SJSA1 (cell line): ENCODE measurements around the gene NPAS3. TPM values are rescaled to one million over a fixed set of nuclear protein-coding genes. Genes with fewer than 3 reads are reported as not detected.

Source experiments
- DNase-seq, 2 experiments: peaks; one replicate each; pipeline ENCODE4 v3.0.0-alpha.2; 2015 to 2020; ENCODE audit warnings: low spot score in 2 of 2, low read depth in 1 of 2
- H3K27ac ChIP-seq: fragments of 250-450 bp; sonication (Bioruptor Pico); 2 replicates; pipeline ENCODE4 v1.5.1; 2020; ENCODE audit warnings: mild to moderate bottlenecking, moderate library complexity
- H3K27me3 ChIP-seq: fragments of 250-450 bp; sonication (Bioruptor Pico); replicated peaks from 2 replicates; pipeline ENCODE4 v1.5.1; 2020; ENCODE audit warnings: mild to moderate bottlenecking, moderate library complexity
- H3K36me3 ChIP-seq: fragments of 250-450 bp; sonication (Bioruptor Pico); 2 replicates; pipeline ENCODE4 v1.5.1; 2020; ENCODE audit warnings: mild to moderate bottlenecking
- H3K4me1 ChIP-seq: fragments of 250-450 bp; sonication (Bioruptor Pico); replicated peaks from 2 replicates; pipeline ENCODE4 v1.6.1; 2021; ENCODE audit warnings: mild to moderate bottlenecking
- H3K4me3 ChIP-seq: fragments of 250-450 bp; sonication (Bioruptor Pico); 2 replicates; pipeline ENCODE4 v1.5.1; 2020; ENCODE audit warnings: mild to moderate bottlenecking
- H3K9me3 ChIP-seq: fragments of 250-450 bp; sonication (Bioruptor Pico); replicated peaks from 2 replicates; pipeline ENCODE4 v1.5.1; 2020; ENCODE audit warnings: mild to moderate bottlenecking
- total RNA-seq: library from RNA; depleted of rRNA; stranded (reverse); fragments of >200 nt; shearing (Covaris generic); gene quantifications from 2 replicates; pipeline ENCODE4 v1.2.3, GENCODE V29; 2014

NPAS3 gene
- total RNA-seq, 1 experiment from 2014 or later: 0.26 TPM

- Histone ChIP-seq H3K4me1 (peaks cover 7% of the 10 kb centered on the region), H3K27ac (no peak overlapping the region), H3K4me3 (no peak overlapping the region), H3K27me3 (no peaks in the 10 kb centered on the region), H3K36me3 (no peaks in the 10 kb centered on the region), H3K9me3 (no peaks in the 10 kb centered on the region)
- DNase-seq: no peak
Measured at GRCh38 chr14:33618361-33619105, 679.9 kb downstream of the NPAS3 start.

- no peak for DNase-seq
Measured at GRCh38 chr14:33622496-33622895, 683.8 kb downstream of the NPAS3 start.

GRCh38 chr14:33629792-33630191, 691.1 kb downstream of the NPAS3 start:
- H3K4me3 ChIP-seq: no peak overlapping the region
- no peak for DNase-seq
- H3K36me3 ChIP-seq: no peaks in the 10 kb centered on the region
- peaks cover 8% of the 10 kb centered on the region for H3K4me1 ChIP-seq
- no peak overlapping the region for H3K27ac ChIP-seq
- no peaks in the 10 kb centered on the region for H3K9me3 ChIP-seq
- no peaks in the 10 kb centered on the region for H3K27me3 ChIP-seq

More at GRCh38 chr14:33622496-33622895, 683.8 kb downstream of the NPAS3 start:
- Histone ChIP-seq H3K36me3 (no peaks in the 10 kb centered on the region), H3K27ac (no peak overlapping the region), H3K9me3 (no peaks in the 10 kb centered on the region), H3K27me3 (no peaks in the 10 kb centered on the region), H3K4me3 (no peak overlapping the region), H3K4me1 (peaks cover under 1% of the 10 kb centered on the region; the same call in 1 of the 2 replicates)

GRCh38 chr14:33631021-33631420, 692.3 kb downstream of the NPAS3 start:
- Histone ChIP-seq H3K4me3 (no peak overlapping the region), H3K27me3 (no peaks in the 10 kb centered on the region), H3K27ac (no peak overlapping the region), H3K9me3 (no peaks in the 10 kb centered on the region), H3K36me3 (no peaks in the 10 kb centered on the region), H3K4me1 (peaks cover 8% of the 10 kb centered on the region)
- DNase-seq: no peak

GRCh38 chr14:33631441-33631840, 692.8 kb downstream of the NPAS3 start:
- no peak for DNase-seq
- no peak overlapping the region for H3K27ac ChIP-seq
- no peaks in the 10 kb centered on the region for H3K36me3 ChIP-seq

GRCh38 chr14:33634631-33635030, 696.0 kb downstream of the NPAS3 start:
- Histone ChIP-seq H3K27ac (no peak overlapping the region), H3K4me3 (no peak overlapping the region), H3K4me1 (peaks cover 8% of the 10 kb centered on the region), H3K36me3 (no peaks in the 10 kb centered on the region), H3K9me3 (no peaks in the 10 kb centered on the region), H3K27me3 (no peaks in the 10 kb centered on the region)
- no peak for DNase-seq

More at GRCh38 chr14:33631441-33631840, 692.8 kb downstream of the NPAS3 start:
- H3K4me1 ChIP-seq: peaks cover 8% of the 10 kb centered on the region
- H3K9me3 ChIP-seq: no peaks in the 10 kb centered on the region
- H3K4me3 ChIP-seq: no peak overlapping the region
- H3K27me3 ChIP-seq: no peaks in the 10 kb centered on the region

GRCh38 chr14:33636716-33637115, 698.0 kb downstream of the NPAS3 start:
- no peaks in the 10 kb centered on the region for H3K9me3 ChIP-seq
- H3K27me3 ChIP-seq: no peaks in the 10 kb centered on the region; the same call in 1 of the 2 replicates
- H3K36me3 ChIP-seq: no peaks in the 10 kb centered on the region
- H3K4me3 ChIP-seq: no peak overlapping the region
- 0 out of 2 replicates have a peak, but pooled peaks cover under 1% of the 10 kb centered on the region for H3K4me1 ChIP-seq
- no peak overlapping the region for H3K27ac ChIP-seq
- DNase-seq: no peak

- no peak for DNase-seq
- no peak overlapping the region for H3K4me3 ChIP-seq
- H3K27me3 ChIP-seq: no peaks in the 10 kb centered on the region; the same call in 1 of the 2 replicates
- H3K9me3 ChIP-seq: no peaks in the 10 kb centered on the region
- no peaks in the 10 kb centered on the region for H3K36me3 ChIP-seq
- no peak overlapping the region for H3K27ac ChIP-seq
- H3K4me1 ChIP-seq: peaks cover 30% of the 10 kb centered on the region
Measured at GRCh38 chr14:33642080-33642479, 703.4 kb downstream of the NPAS3 start.

GRCh38 chr14:33642691-33643244, 704.1 kb downstream of the NPAS3 start:
- Histone ChIP-seq H3K4me1 (peaks cover 34% of the 10 kb centered on the region), H3K27me3 (no peaks in the 10 kb centered on the region; the same call in 1 of the 2 replicates), H3K4me3 (no peak overlapping the region), H3K36me3 (no peaks in the 10 kb centered on the region), H3K27ac (no peak overlapping the region), H3K9me3 (no peaks in the 10 kb centered on the region)
- no peak for DNase-seq

- no peak for DNase-seq
- H3K27me3 ChIP-seq: no peaks in the 10 kb centered on the region; the same call in 1 of the 2 replicates
- no peaks in the 10 kb centered on the region for H3K36me3 ChIP-seq
- no peak overlapping the region for H3K27ac ChIP-seq
- peaks cover 43% of the 10 kb centered on the region for H3K4me1 ChIP-seq
- H3K4me3 ChIP-seq: no peak overlapping the region
- no peaks in the 10 kb centered on the region for H3K9me3 ChIP-seq
Measured at GRCh38 chr14:33643426-33644181, 704.9 kb downstream of the NPAS3 start.

GRCh38 chr14:33646692-33647260, 708.1 kb downstream of the NPAS3 start:
- Histone ChIP-seq H3K36me3 (no peaks in the 10 kb centered on the region), H3K4me1 (peaks cover 43% of the 10 kb centered on the region), H3K27ac (peak overlapping the region; percentile 92), H3K27me3 (no peaks in the 10 kb centered on the region), H3K9me3 (no peaks in the 10 kb centered on the region), H3K4me3 (no peak overlapping the region)
- peak in 1 of 2 experiments; percentile 71 for DNase-seq

GRCh38 chr14:33647385-33647786, 708.7 kb downstream of the NPAS3 start:
- Histone ChIP-seq H3K4me1 (peaks cover 41% of the 10 kb centered on the region), H3K36me3 (no peaks in the 10 kb centered on the region), H3K4me3 (no peak overlapping the region), H3K27ac (peak overlapping the region; percentile 92), H3K9me3 (no peaks in the 10 kb centered on the region), H3K27me3 (no peaks in the 10 kb centered on the region)
- peak; percentile 77 to 88 for DNase-seq

GRCh38 chr14:33650430-33650829, 711.8 kb downstream of the NPAS3 start:
- Histone ChIP-seq H3K4me3 (no peak overlapping the region), H3K27ac (no peak overlapping the region), H3K27me3 (no peaks in the 10 kb centered on the region), H3K9me3 (no peaks in the 10 kb centered on the region), H3K4me1 (peaks cover 38% of the 10 kb centered on the region), H3K36me3 (no peaks in the 10 kb centered on the region)
- no peak for DNase-seq
